Suppressor macrophage treated with lipopolysaccharide for 4 hours (primary cell): ENCODE measurements around the gene NEAT1.
A peak's percentile ranks its signal among the peaks of the same experiment; 100 is the strongest.

Experiments
- DNase-seq: peaks from one replicate; pipeline ENCODE4 v3.0.0-alpha.2; 2020

Gene NEAT1

GRCh38 chr11:65390099-65390941 lies 32.3 kb upstream of the NEAT1 start:
- no peak for DNase-seq

- no peak for DNase-seq
Observed at GRCh38 chr11:65390996-65391395, 31.6 kb upstream of the NEAT1 start.

- no peak for DNase-seq
Observed at GRCh38 chr11:65392186-65392829, 30.3 kb upstream of the NEAT1 start.

- no peak for DNase-seq
Observed at GRCh38 chr11:65392899-65393298, 29.7 kb upstream of the NEAT1 start.

GRCh38 chr11:65393513-65394079 lies 29.0 kb upstream of the NEAT1 start:
- no peak for DNase-seq

GRCh38 chr11:65394125-65394536 lies 28.5 kb upstream of the NEAT1 start:
- DNase-seq: no peak

- DNase-seq: no peak
Observed at GRCh38 chr11:65395961-65396530, 26.6 kb upstream of the NEAT1 start.

GRCh38 chr11:65396769-65397745 lies 25.5 kb upstream of the NEAT1 start:
- DNase-seq: no peak

GRCh38 chr11:65398362-65398910 lies 24.2 kb upstream of the NEAT1 start:
- DNase-seq: no peak

GRCh38 chr11:65399249-65399648 lies 23.3 kb upstream of the NEAT1 start:
- DNase-seq: no peak

GRCh38 chr11:65399845-65400244 lies 22.8 kb upstream of the NEAT1 start:
- no peak for DNase-seq

- DNase-seq: no peak
Observed at GRCh38 chr11:65400307-65401072, 22.1 kb upstream of the NEAT1 start.

- no peak for DNase-seq
Observed at GRCh38 chr11:65401073-65401802, 21.4 kb upstream of the NEAT1 start.

GRCh38 chr11:65401803-65402248 lies 20.8 kb upstream of the NEAT1 start:
- DNase-seq: no peak

- no peak for DNase-seq
Observed at GRCh38 chr11:65402790-65403189, 19.8 kb upstream of the NEAT1 start.

GRCh38 chr11:65403607-65404121 lies 18.9 kb upstream of the NEAT1 start:
- peak; percentile 80 for DNase-seq

- no peak for DNase-seq
Observed at GRCh38 chr11:65404210-65404609, 18.4 kb upstream of the NEAT1 start.

- no peak for DNase-seq
Observed at GRCh38 chr11:65404638-65405339, 17.8 kb upstream of the NEAT1 start.

GRCh38 chr11:65410936-65411680 lies 11.5 kb upstream of the NEAT1 start:
- no peak for DNase-seq
